Measurements from ENCODE around the gene PRAMEF20. TPM values are rescaled to one million over a fixed set of nuclear protein-coding genes. Genes with fewer than 3 reads are reported as not detected.
"Not testable (repeated sequence)": the region's sequence is repeated elsewhere in the genome, so short reads cannot be mapped to it uniquely, and the experiment has no call there.

Gene PRAMEF20
- polyA plus RNA-seq, 2 of the 4 experiments (the other 2 are of a cell fraction) = not detected

GRCh38 chr1:13433694-13434358, 23.6 kb downstream of the PRAMEF20 start:
- H3K4me3 ChIP-seq; DNase-seq (ENCODE audit: low read depth in 1 of 2, low spot score in 1 of 2); H3K27ac ChIP-seq; ATAC-seq; H3K4me1 ChIP-seq; H3K9me3 ChIP-seq; POLR2A ChIA-PET; FAIRE-seq; H3K4me2 ChIP-seq; CTCF ChIA-PET: not testable (repeated sequence)
- 24% methylated on average over 9 of the region's 32 CpGs for WGBS (ENCODE audit: missing lambda C conversion rate)

- CTCF ChIA-PET = no interaction called here
- no peak for ATAC-seq
- Histone ChIP-seq H3K4me2 (no peak overlapping the region), H3K4me3 (no peak overlapping the region), H3K9me3 (no peaks in the 10 kb centered on the region), H3K4me1 (no peaks in the 10 kb centered on the region), H3K27ac (no peak overlapping the region)
- 57% methylated on average over 3 of the region's 3 CpGs for WGBS (ENCODE audit: missing lambda C conversion rate)
- DNase-seq (ENCODE audit: low read depth in 1 of 2, low spot score in 1 of 2) = no peak
- POLR2A ChIA-PET = no interaction called here
- no peak for FAIRE-seq
- TF ChIP-seq, protein P1, sequence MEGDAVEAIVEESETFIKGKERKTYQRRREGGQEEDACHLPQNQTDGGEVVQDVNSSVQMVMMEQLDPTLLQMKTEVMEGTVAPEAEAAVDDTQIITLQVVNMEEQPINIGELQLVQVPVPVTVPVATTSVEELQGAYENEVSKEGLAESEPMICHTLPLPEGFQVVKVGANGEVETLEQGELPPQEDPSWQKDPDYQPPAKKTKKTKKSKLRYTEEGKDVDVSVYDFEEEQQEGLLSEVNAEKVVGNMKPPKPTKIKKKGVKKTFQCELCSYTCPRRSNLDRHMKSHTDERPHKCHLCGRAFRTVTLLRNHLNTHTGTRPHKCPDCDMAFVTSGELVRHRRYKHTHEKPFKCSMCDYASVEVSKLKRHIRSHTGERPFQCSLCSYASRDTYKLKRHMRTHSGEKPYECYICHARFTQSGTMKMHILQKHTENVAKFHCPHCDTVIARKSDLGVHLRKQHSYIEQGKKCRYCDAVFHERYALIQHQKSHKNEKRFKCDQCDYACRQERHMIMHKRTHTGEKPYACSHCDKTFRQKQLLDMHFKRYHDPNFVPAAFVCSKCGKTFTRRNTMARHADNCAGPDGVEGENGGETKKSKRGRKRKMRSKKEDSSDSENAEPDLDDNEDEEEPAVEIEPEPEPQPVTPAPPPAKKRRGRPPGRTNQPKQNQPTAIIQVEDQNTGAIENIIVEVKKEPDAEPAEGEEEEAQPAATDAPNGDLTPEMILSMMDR (IDR thresholded peaks at IDR 0.05) = no peak
- no peak for TF ChIP-seq MAFK (IDR thresholded peaks at IDR 0.05; ENCODE audit: partially characterized antibody)
- TF ChIP-seq TP53 (CRISPR knock-in tag; IDR thresholded peaks at IDR 0.05) = no peak
- no peak for TF ChIP-seq KDM5A (IDR thresholded peaks at IDR 0.05)
- no peak for TF ChIP-seq RCOR1 (IDR thresholded peaks at IDR 0.05; ENCODE audit: low read depth, low read length)
Observed at GRCh38 chr1:13435458-13435857, 25.2 kb downstream of the PRAMEF20 start.

GRCh38 chr1:13439104-13439783, 29.0 kb downstream of the PRAMEF20 start:
- CTCF ChIA-PET; FAIRE-seq; DNase-seq (ENCODE audit: low read depth in 1 of 2, low spot score in 1 of 2); H3K27ac ChIP-seq; ATAC-seq; H3K4me2 ChIP-seq; H3K9me3 ChIP-seq; H3K4me3 ChIP-seq; H3K4me1 ChIP-seq; POLR2A ChIA-PET: not testable (repeated sequence)
- WGBS (ENCODE audit: missing lambda C conversion rate) = 16% methylated on average over 6 of the region's 49 CpGs

- TF ChIP-seq ESRRA (IDR thresholded peaks at IDR 0.05; ENCODE audit: borderline replicate concordance, low read length) = no peak
- no peak for TF ChIP-seq JUN (IDR thresholded peaks at IDR 0.05)
- TF ChIP-seq ZNF302 (CRISPR knock-in tag; IDR thresholded peaks at IDR 0.05) = no peak
- TF ChIP-seq MYC (IDR thresholded peaks at IDR 0.05; ENCODE audit: borderline replicate concordance, low read length) = no peak
- no peak for TF ChIP-seq HOXA7 (CRISPR knock-in tag; IDR thresholded peaks at IDR 0.05)
- no peak for TF ChIP-seq TP53 (CRISPR knock-in tag; IDR thresholded peaks at IDR 0.05)
- TF ChIP-seq CHD4 (IDR thresholded peaks at IDR 0.05; ENCODE audit: borderline replicate concordance) = no peak
- TF ChIP-seq, protein P2, sequence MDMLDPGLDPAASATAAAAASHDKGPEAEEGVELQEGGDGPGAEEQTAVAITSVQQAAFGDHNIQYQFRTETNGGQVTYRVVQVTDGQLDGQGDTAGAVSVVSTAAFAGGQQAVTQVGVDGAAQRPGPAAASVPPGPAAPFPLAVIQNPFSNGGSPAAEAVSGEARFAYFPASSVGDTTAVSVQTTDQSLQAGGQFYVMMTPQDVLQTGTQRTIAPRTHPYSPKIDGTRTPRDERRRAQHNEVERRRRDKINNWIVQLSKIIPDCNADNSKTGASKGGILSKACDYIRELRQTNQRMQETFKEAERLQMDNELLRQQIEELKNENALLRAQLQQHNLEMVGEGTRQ (IDR thresholded peaks at IDR 0.05) = no peak
- no peak for TF ChIP-seq RFX5 (IDR thresholded peaks at IDR 0.05)
- TF ChIP-seq ZFP36 (IDR thresholded peaks at IDR 0.05; ENCODE audit: borderline replicate concordance, partially characterized antibody) = no peak
- no peak for TF ChIP-seq NFE2L2 (conservative IDR thresholded peaks at IDR 0.05; ENCODE audit: low read length)
- no peak for TF ChIP-seq EP300 (IDR thresholded peaks at IDR 0.05)
- TF ChIP-seq HEYL (CRISPR knock-in tag; IDR thresholded peaks at IDR 0.05) = no peak
- no peak for TF ChIP-seq FOSB (CRISPR knock-in tag; IDR thresholded peaks at IDR 0.05)
- no peak for TF ChIP-seq FOXS1 (CRISPR knock-in tag; IDR thresholded peaks at IDR 0.05)
- TF ChIP-seq ELK1 (IDR thresholded peaks at IDR 0.05; ENCODE audit: low read depth, low read length) = no peak
- no peak for TF ChIP-seq EHF (CRISPR knock-in tag; IDR thresholded peaks at IDR 0.05)
- TF ChIP-seq, protein P3, sequence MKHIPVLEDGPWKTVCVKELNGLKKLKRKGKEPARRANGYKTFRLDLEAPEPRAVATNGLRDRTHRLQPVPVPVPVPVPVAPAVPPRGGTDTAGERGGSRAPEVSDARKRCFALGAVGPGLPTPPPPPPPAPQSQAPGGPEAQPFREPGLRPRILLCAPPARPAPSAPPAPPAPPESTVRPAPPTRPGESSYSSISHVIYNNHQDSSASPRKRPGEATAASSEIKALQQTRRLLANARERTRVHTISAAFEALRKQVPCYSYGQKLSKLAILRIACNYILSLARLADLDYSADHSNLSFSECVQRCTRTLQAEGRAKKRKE (CRISPR knock-in tag; IDR thresholded peaks at IDR 0.05; ENCODE audit: low read depth) = no peak
- FAIRE-seq (no peak), ATAC-seq (no peak), DNase-seq (ENCODE audit: low read depth in 1 of 2, low spot score in 1 of 2) (no peak)
- H3K4me3 ChIP-seq = no peak overlapping the region
- 25% methylated on average over 10 of the region's 10 CpGs for WGBS (ENCODE audit: missing lambda C conversion rate)
- no peaks in the 10 kb centered on the region for H3K9me3 ChIP-seq
- POLR2A ChIA-PET = no interaction called here
- no peak overlapping the region for H3K4me2 ChIP-seq
- CTCF ChIA-PET = interaction anchor here (0.9 kb wide), 1 partner anchor 10 kb away, joined by 3 read pairs; no protein-coding TSS in a partner anchor
- H3K4me1 ChIP-seq = no peaks in the 10 kb centered on the region
- no peak overlapping the region for H3K27ac ChIP-seq
Observed at GRCh38 chr1:13443335-13443979, 33.2 kb downstream of the PRAMEF20 start.

All from A549 (cell line).